GM18526 (cell line): Measurements from ENCODE around the gene DAGLB.

Experiments used
- POLR2A ChIP-seq: IDR thresholded peaks from 3 replicates; pipeline ENCODE4 v1.6.1; 2011; ENCODE audit not compliant: insufficient read length; ENCODE audit errors: extremely low read depth

The DAGLB gene, protein sequence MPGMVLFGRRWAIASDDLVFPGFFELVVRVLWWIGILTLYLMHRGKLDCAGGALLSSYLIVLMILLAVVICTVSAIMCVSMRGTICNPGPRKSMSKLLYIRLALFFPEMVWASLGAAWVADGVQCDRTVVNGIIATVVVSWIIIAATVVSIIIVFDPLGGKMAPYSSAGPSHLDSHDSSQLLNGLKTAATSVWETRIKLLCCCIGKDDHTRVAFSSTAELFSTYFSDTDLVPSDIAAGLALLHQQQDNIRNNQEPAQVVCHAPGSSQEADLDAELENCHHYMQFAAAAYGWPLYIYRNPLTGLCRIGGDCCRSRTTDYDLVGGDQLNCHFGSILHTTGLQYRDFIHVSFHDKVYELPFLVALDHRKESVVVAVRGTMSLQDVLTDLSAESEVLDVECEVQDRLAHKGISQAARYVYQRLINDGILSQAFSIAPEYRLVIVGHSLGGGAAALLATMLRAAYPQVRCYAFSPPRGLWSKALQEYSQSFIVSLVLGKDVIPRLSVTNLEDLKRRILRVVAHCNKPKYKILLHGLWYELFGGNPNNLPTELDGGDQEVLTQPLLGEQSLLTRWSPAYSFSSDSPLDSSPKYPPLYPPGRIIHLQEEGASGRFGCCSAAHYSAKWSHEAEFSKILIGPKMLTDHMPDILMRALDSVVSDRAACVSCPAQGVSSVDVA

DNA sequence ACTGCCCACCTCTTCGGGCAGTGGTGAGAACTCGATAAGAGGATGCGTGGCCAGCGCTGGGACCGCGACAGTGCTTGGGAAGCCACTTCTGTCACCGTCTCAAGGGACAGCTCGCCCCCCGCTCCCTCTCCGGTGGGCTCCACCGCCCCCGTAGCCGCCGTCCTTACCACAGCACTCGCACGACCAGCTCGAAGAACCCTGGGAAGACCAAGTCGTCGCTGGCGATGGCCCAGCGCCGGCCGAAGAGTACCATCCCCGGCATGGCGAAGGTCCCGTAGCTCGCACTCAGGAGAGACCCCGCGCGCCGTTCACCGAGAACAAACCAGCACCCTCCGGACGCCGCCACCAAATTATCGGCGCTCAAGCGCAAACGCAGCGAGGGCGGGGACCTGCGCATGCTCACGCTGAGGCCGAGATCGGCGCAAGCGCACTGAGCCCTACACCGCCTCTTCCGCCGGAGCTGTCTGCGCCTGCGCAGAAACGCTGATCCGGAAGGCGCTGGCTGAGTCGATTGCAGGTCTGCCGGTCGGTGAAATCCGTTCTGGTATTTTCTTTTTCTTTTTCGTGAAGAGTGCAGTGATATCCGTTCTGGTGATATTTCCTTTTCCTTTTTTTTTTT is at the start of gene DAGLB:
DAGLB (minus strand) TSS at position 374 of the 619 bp plus-strand sequence; CDS start at position 262, 112 bp downstream.
- TF ChIP-seq POLR2A, result peak; percentile 94

GRCh38 chr7:6497637-6497905 is 49.8 kb upstream of the DAGLB start:
- no peak for TF ChIP-seq POLR2A

- TF ChIP-seq POLR2A, result no peak
Observed at GRCh38 chr7:6496842-6497636, 49.3 kb upstream of the DAGLB start.

DNA sequence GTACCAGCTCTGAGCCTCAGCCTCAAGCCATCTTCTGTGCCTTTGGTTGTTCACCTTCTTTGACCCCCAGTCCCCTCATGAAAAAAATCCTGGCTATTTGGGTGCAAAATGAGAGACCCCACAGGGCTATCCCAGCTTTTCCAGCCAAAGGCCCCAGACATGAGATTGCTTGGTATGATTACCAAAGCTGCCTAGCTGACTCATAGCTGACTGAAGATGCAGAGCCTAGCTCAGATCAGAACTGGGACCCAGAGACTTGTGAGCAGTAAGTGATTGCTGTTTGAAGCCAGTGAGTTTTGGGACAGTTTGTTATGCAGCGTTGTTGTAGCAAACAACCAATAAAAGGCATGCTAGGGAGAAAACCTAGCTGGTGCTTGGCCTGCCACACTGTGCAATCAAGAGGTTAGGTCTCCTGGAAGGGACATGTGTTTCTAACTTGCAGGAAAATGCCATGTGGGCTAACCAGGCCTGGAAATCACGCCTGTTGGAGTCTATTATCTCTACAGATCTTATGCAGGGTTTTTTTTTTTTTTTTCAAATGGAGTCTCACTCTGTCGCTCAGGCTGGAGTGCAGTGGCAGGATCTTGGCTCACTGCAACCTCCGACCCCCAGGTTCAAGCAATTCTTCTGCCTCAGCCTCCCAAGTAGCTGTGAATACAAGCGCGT is 48.0 kb upstream of the DAGLB start:
- TF ChIP-seq POLR2A, result no peak

- no peak for TF ChIP-seq POLR2A
Observed at GRCh38 chr7:6494365-6494764, 46.6 kb upstream of the DAGLB start.

DNA sequence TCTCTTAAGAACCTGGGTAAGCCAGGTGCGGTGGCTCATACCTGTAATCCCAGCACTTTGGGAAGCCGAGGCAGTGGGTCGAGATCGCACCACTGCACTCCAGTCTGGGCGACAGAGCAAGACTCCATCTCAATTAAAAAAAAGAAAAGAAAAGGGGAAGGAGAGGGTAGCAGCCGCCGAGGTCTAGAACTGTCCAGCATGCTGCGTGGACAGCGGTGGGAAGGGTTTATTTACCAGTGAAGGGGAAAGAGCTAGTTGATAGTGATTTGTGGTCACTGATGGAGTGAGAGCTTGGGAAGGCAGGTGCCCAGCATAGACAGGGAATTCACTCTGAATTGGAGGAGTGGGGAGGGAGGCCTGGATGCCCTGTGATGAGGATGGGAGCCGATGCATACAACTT is 43.4 kb upstream of the DAGLB start:
- TF ChIP-seq POLR2A, result no peak

DNA sequence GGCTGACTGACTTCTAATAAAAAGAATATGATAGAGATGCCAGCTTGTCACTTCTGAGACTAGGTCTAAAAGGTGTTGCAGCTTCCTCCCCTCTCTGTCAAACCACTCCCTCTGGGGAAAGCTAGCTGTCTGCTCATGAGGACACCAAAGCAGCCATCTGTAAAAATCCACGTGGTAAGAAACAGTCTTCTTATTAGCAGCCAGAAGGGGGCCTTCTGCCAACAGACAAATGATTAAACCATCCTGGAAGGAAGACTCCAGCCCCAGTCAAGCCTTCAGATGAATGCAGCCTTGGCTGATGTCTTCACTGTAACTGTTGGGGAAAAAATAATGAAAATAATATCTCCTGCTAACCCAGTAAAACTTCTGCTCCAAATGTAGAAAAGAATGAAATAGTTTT is 41.9 kb upstream of the DAGLB start:
- no peak for TF ChIP-seq POLR2A

DNA sequence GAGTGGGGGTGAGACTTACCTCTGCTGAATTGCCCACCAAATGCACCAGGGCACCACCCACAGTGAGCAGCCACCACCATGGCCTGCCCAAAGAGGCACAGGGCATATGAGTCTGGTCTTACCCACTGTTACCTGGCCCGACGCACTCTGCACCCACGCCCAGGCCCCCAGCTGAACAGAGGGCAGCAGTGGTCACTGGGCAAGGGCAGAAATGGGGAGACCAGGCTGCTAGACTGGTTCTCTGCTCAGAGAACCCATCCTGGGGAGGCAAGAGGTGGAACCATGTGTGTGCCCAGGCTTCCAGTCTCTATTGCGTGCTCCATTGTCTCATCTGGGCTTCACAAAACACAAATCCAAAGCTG is 39.4 kb upstream of the DAGLB start:
- TF ChIP-seq POLR2A, result no peak

- TF ChIP-seq POLR2A, result no peak
Observed at GRCh38 chr7:6486438-6487183, 38.9 kb upstream of the DAGLB start.

DNA sequence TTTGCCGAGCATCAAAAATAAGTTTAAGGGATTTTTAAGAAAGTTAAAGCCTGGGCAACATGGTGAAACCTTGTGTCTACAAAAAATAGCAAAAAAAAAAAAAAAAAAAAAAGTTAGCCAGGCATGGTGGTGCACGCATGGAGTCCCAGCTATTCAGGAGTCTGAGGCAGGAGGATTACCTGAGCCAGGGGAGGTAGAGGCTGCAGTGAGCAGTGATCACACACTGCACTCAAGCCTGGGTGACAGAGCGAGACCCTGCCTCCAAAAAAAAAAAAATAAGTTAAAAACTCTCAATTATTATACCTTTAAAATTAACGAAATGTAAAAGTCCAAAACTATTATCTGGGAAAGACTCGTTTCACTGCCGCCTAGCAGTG is 35.0 kb upstream of the DAGLB start:
- TF ChIP-seq POLR2A, result no peak

DNA sequence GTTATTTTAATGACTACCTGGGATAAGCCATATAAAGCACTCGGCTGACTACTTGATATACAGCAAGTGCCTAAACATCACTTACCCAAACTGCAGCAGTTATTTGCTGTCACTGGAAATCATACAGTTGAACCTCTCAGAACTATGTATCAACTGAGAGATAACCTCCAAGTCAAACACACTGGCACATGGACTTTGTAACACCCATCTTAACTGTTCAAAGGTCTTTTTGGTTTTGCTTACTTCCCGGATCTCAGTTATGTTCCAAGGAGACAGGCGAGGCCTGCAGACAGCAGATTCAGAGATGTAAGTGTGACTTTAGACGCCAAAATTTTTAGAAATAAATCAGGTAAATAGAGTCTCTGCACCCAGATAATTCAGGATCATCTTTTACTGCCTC is 34.6 kb upstream of the DAGLB start:
- TF ChIP-seq POLR2A, result no peak

DNA sequence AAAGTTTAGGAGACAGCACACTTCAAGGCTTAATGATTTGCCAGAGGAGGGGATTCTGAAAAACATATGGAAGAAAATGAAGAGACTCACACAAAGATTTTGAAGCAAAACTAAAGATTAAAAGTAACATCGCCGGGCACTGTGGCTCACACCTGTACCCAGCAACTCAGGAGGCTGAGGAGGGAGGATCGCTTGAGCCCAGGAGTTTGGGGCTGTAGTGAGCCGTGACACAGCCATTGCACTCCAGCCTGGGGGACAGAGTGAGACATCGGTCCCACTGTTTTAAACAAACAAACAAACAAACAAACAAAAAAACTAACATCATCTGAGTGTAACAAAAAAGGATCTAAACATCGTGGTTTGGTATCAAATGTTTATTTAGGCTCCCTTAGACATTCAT is 33.7 kb upstream of the DAGLB start:
- TF ChIP-seq POLR2A, result no peak

- no peak for TF ChIP-seq POLR2A
Observed at GRCh38 chr7:6480323-6480660, 32.5 kb upstream of the DAGLB start.

DNA sequence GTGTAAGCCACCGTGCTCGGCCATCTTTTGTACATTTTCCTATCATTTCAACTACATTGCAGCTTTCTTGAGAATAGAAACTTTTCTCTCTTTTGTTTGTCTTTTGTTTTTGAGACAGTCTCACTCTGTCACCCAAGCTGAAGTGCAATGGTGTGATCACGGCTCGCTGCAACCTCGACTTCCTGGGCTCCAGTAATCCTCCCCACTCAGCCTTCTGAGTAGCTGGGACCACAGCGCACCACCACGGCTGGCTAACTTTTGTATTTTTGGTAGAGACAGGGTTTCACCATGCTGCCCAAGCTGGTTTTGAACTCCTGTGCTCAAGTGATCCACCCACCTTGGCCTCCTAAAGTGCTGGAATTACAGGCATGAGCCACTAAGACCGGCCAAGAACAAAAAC is 31.3 kb upstream of the DAGLB start:
- TF ChIP-seq POLR2A, result no peak

DNA sequence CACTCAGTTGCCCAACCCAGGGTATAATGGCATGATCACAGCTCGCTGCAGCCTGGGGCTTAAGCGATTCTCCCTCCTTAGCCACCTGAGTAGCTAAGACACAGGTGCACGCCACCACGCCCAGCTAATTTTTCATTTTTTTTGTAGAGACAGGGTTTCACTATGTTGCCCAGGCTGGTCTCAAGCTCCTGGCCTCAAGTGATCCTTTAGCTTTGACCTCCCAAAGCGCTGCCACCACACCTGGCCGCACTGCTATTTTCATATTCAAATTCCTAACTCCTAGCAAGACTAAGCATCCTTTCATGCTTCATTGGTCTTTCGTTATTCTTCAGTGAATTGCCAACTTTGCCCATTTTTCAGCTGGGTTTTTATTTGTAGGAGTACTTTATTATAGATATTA is 30.4 kb upstream of the DAGLB start:
- no peak for TF ChIP-seq POLR2A
